ENCODE measurements around the gene DHX58.
"Not testable (repeated sequence)": the region's sequence is repeated elsewhere in the genome, so short reads cannot be mapped to it uniquely, and the experiment has no call there.

Gene DHX58

GRCh38 chr17:42112552-42113176, at the start of gene DHX58:
TSS of gene DHX58 (minus strand) at chr17:42112714. CDS start at chr17:42111892, 822 bp downstream.
- peak; percentile 91 for DNase-seq

- DNase-seq, result no peak
Measured at GRCh38 chr17:42160531-42160910, 48.0 kb upstream of the DHX58 start.

- no peak for DNase-seq
Measured at GRCh38 chr17:42159796-42160530, 47.4 kb upstream of the DHX58 start.

- no peak for DNase-seq
Measured at GRCh38 chr17:42155614-42156045, 43.1 kb upstream of the DHX58 start.

- DNase-seq, result no peak
Measured at GRCh38 chr17:42153919-42154742, 41.6 kb upstream of the DHX58 start.

GRCh38 chr17:42146911-42147607, 34.5 kb upstream of the DHX58 start:
- no peak for DNase-seq

- DNase-seq, result not testable (repeated sequence)
Measured at GRCh38 chr17:42143138-42143537, 30.6 kb upstream of the DHX58 start.

GRCh38 chr17:42142371-42142896, 29.9 kb upstream of the DHX58 start:
- DNase-seq, result no peak

- no peak for DNase-seq
Measured at GRCh38 chr17:42141382-42141781, 28.9 kb upstream of the DHX58 start.

GRCh38 chr17:42140690-42141089, 28.2 kb upstream of the DHX58 start:
- DNase-seq, result not testable (repeated sequence)

- DNase-seq, result no peak
Measured at GRCh38 chr17:42138749-42139492, 26.4 kb upstream of the DHX58 start.

GRCh38 chr17:42136654-42137051, 24.1 kb upstream of the DHX58 start:
- DNase-seq, result no peak

- DNase-seq, result no peak
Measured at GRCh38 chr17:42135664-42136653, 23.4 kb upstream of the DHX58 start.

- no peak for DNase-seq
Measured at GRCh38 chr17:42135151-42135550, 22.6 kb upstream of the DHX58 start.

GRCh38 chr17:42133461-42134041, 21.0 kb upstream of the DHX58 start:
- no peak for DNase-seq

GRCh38 chr17:42132941-42133340, 20.4 kb upstream of the DHX58 start:
- DNase-seq, result no peak

GRCh38 chr17:42131981-42132432, 19.5 kb upstream of the DHX58 start:
- no peak for DNase-seq

GRCh38 chr17:42131232-42131631, 18.7 kb upstream of the DHX58 start:
- no peak for DNase-seq

- no peak for DNase-seq
Measured at GRCh38 chr17:42130310-42130936, 17.9 kb upstream of the DHX58 start.
